ENCODE data around the gene AGK. TPM values are rescaled to one million over a fixed set of nuclear protein-coding genes. Genes with fewer than 3 reads are reported as not detected.

The AGK gene
- total and polyA plus RNA-seq, 2 of the 8 experiments (the other 6 are each of a cell fraction or from before 2014, with no cell fraction given) = 25.8 to 34.0 TPM

DNA sequence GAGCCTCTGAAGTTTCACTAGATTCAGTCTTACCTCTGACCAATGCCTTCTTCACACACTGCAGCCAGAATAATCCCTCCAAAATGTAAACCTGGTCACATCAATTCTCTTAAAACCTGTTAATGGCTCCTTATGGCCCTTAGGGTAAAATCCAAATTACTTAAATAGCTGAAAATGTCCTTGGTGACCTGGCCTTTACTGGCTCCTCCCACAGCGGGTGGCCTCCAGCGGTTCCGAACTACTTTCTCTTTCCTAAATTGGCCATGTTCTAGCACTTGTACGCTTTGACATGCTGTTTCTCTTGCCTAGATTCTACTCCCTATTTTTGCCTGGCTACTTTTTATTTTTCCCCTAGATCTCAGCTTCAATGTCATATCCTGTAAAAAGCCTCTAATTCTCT lies 36.1 kb downstream of the AGK start:
- H3K23me2 ChIP-seq (ENCODE audit: low read depth, low read length) = no peaks in the 10 kb centered on the region
- H2BK12ac ChIP-seq (ENCODE audit: low read depth, low read length) = peak overlapping the region; percentile 98
- no peaks in the 10 kb centered on the region for H3K9me3 ChIP-seq (ENCODE audit: insufficient read depth in 2 of 2, low read depth in 1 of 2, low read length in 1 of 2)
- H2BK120ac ChIP-seq (replicated peaks; ENCODE audit: low read depth, low read length) = peak overlapping the region; percentile 73
- no peak overlapping the region for H3K4me3 ChIP-seq (ENCODE audit: extremely low read depth in 1 of 4, insufficient read depth in 2 of 4, low read depth in 3 of 4, low read length in 4 of 4)
- peak overlapping the region; percentile 86; the same call in 1 of the 2 replicates for H2BK20ac ChIP-seq (ENCODE audit: low read length)
- H4K5ac ChIP-seq (ENCODE audit: insufficient read length, low read depth, low read length) = no peak overlapping the region
- H4K91ac ChIP-seq (replicated peaks; ENCODE audit: insufficient read length, low read length) = peak overlapping the region; percentile 45
- no peak overlapping the region for H3K23ac ChIP-seq (ENCODE audit: insufficient read length)
- no peak overlapping the region for H3K27ac ChIP-seq (ENCODE audit: low read depth, low read length)
- no peak overlapping the region for H3K14ac ChIP-seq (ENCODE audit: insufficient read length)
- H3K4me1 ChIP-seq (replicated peaks in 1 of 4; ENCODE audit: control insufficient read depth in 3 of 4, insufficient read depth in 4 of 4, low read length in 3 of 4) = peaks cover 0 to 25% (median 19%) of the 10 kb centered on the region in 4 experiments; a peak in 6 of 7 replicates
- DNase-seq (ENCODE audit: low read depth in 1 of 2, low spot score in 2 of 2) = no peak
- 99% methylated on average over 4 of the region's 4 CpGs; no CpG with 5 or more reads in 1 of the 2 experiments for WGBS, 2 experiments (ENCODE audit: extremely low coverage in 1 of 2, insufficient coverage in 1 of 2, insufficient read length in 1 of 2, insufficient replicate concordance in 2 of 2, low coverage in 1 of 2, low lambda C conversion rate in 2 of 2, missing lambda C conversion rate in 1 of 2)
- no peaks in the 10 kb centered on the region for H3K27me3 ChIP-seq (replicated peaks in 1 of 4; ENCODE audit: control insufficient read depth in 3 of 4, extremely low read depth in 1 of 4, insufficient read depth in 3 of 4, low read length in 3 of 4)
- H4K8ac ChIP-seq (ENCODE audit: extremely low read depth, insufficient read depth, low read length) = no peak overlapping the region
- peaks cover 0 to 11% of the 10 kb centered on the region in 2 experiments; a peak in 3 of 4 replicates for H3K79me2 ChIP-seq (ENCODE audit: control insufficient read depth in 1 of 2, insufficient read depth in 2 of 2, low read length in 2 of 2)
- peak overlapping the region; percentile 98 for H2AK5ac ChIP-seq (ENCODE audit: low read depth, low read length)
- H3K56ac ChIP-seq (replicated peaks; ENCODE audit: insufficient read length, low read depth, low read length) = no peak overlapping the region
- no peaks in the 10 kb centered on the region for H4K20me1 ChIP-seq (replicated peaks in 1 of 2; ENCODE audit: control insufficient read depth in 1 of 2, insufficient read depth in 2 of 2, low read length in 2 of 2)
- H3K4me2 ChIP-seq (ENCODE audit: insufficient read depth in 1 of 2, low read depth in 2 of 2, low read length in 2 of 2) = no peak overlapping the region
- ChIA-PET POLR2A (ENCODE audit: partially characterized antibody) (interaction anchor here (1.0 to 1.3 kb wide), 2 partner anchors 9 to 24 kb away, joined by 3 to 4 read pairs; no protein-coding TSS in a partner anchor), CTCF (ENCODE audit: partially characterized antibody) (interaction anchor here (1.0 kb wide), 1 partner anchor 318 kb away, joined by 3 read pairs; no protein-coding TSS in a partner anchor)
- H2BK5ac ChIP-seq (ENCODE audit: low read depth, low read length) = peak overlapping the region; percentile 77; the same call in 1 of the 2 replicates
- H3K79me1 ChIP-seq (ENCODE audit: low read depth, low read length) = peaks cover 2% of the 10 kb centered on the region; the same call in 1 of the 2 replicates
- FAIRE-seq = no peak
- peak overlapping the region; percentile 75; the same call in 1 of the 2 replicates for H2BK15ac ChIP-seq (ENCODE audit: low read length)
- no peaks in the 10 kb centered on the region; a peak in 2 of 8 replicates for H3K36me3 ChIP-seq (ENCODE audit: control insufficient read depth in 2 of 4, insufficient read depth in 4 of 4, low read length in 3 of 4)
- H2AFZ ChIP-seq (ENCODE audit: low read length) = no peak overlapping the region
- H3K4ac ChIP-seq (replicated peaks; ENCODE audit: insufficient read length, low read depth, low read length) = no peak overlapping the region
- H3K18ac ChIP-seq (ENCODE audit: extremely low read depth, low read length) = peak overlapping the region; percentile 62; the same call in 1 of the 2 replicates
- H3K9ac ChIP-seq (replicated peaks in 1 of 4; ENCODE audit: extremely low read depth in 1 of 4, low read depth in 3 of 4, low read length in 3 of 4) = no peak overlapping the region
- no peak for TF ChIP-seq SIN3A (conservative IDR thresholded peaks at IDR 0.05 in 1 of 2, IDR thresholded peaks at IDR 0.05 in 1 of 2; ENCODE audit: low read depth in 1 of 2, low read length in 2 of 2)
- TF ChIP-seq NANOG (IDR thresholded peaks at IDR 0.05; ENCODE audit: insufficient read depth, low read depth, low read length, poor library complexity, severe bottlenecking) = no peak
- no peak for TF ChIP-seq RFX5 (IDR thresholded peaks at IDR 0.05; ENCODE audit: borderline replicate concordance, low read depth, low read length)
- TF ChIP-seq POU5F1 (IDR thresholded peaks at IDR 0.05; ENCODE audit: low read depth, low read length) = no peak
- no peak for TF ChIP-seq HDAC6 (IDR thresholded peaks at IDR 0.05; ENCODE audit: low read depth, low read length)
- no peak for TF ChIP-seq KDM5A (IDR thresholded peaks at IDR 0.05; ENCODE audit: low read length)
- no peak for TF ChIP-seq MAFK (IDR thresholded peaks at IDR 0.05; ENCODE audit: low read depth, low read length)
- TF ChIP-seq JUN (IDR thresholded peaks at IDR 0.05; ENCODE audit: low read depth, low read length) = no peak
- no peak for TF ChIP-seq PHF8 (conservative IDR thresholded peaks at IDR 0.05; ENCODE audit: low read depth, low read length)
- no peak for TF ChIP-seq BCL11A (IDR thresholded peaks at IDR 0.05; ENCODE audit: low read depth in 2 of 2, low read length in 2 of 2)
- no peak for TF ChIP-seq NRF1 (IDR thresholded peaks at IDR 0.05; ENCODE audit: low read depth, low read length)
- TF ChIP-seq CREB1 (IDR thresholded peaks at IDR 0.05) = no peak
- TF ChIP-seq CHD2 (IDR thresholded peaks at IDR 0.05; ENCODE audit: low read length) = no peak
- no peak for TF ChIP-seq SP1 (IDR thresholded peaks at IDR 0.05; ENCODE audit: low read depth, low read length)
